H1 (cell line): Measurements from ENCODE around the gene GABRG3. TPM values are rescaled to one million over a fixed set of nuclear protein-coding genes. Genes with fewer than 3 reads are reported as not detected.

Source experiments
- CBX8 ChIP-seq: fragments of 300-800, 300-1000 bp; sonication (generic); IDR thresholded peaks from 2 replicates; pipeline ENCODE4 v1.7.1; 2016; ENCODE audit warnings: low read depth, low read length, borderline replicate concordance
- CHD7 ChIP-seq: fragments of 300-600 bp; sonication (generic); IDR thresholded peaks from 2 replicates; pipeline ENCODE4 v1.7.1; 2012; ENCODE audit warnings: low read length, moderate library complexity, mild to moderate bottlenecking, inconsistent platforms; ENCODE audit not compliant: insufficient replicate concordance
- HDAC6 ChIP-seq: IDR thresholded peaks from one replicate; pipeline ENCODE4 v1.7.1; 2012; ENCODE audit warnings: low read depth, mild to moderate bottlenecking, inconsistent platforms, low read length, moderate library complexity
- NANOG ChIP-seq: IDR thresholded peaks from 2 replicates; pipeline ENCODE4 v1.6.1; 2011; ENCODE audit warnings: low read length, low read depth, mild to moderate bottlenecking, inconsistent platforms; ENCODE audit not compliant: insufficient read depth, poor library complexity, severe bottlenecking
- NRF1 ChIP-seq: IDR thresholded peaks from 2 replicates; pipeline ENCODE4 v1.6.1; 2011; ENCODE audit warnings: mild to moderate bottlenecking, low read depth, low read length, improper control_type of control experiment
- RAD21 ChIP-seq, 2 experiments: IDR thresholded peaks in 1 of 2; conservative IDR thresholded peaks in 1 of 2; 2 replicates each; pipeline ENCODE4 v1.6.1; 2011; ENCODE audit warnings: low read depth in 2 of 2, low read length in 2 of 2, improper control_type of control experiment in 1 of 2, inconsistent platforms in 1 of 2, mild to moderate bottlenecking in 1 of 2, moderate library complexity in 1 of 2
- RNF2 ChIP-seq: fragments of 200-900, 300-1000 bp; sonication (generic); IDR thresholded peaks from 2 replicates; pipeline ENCODE4 v1.7.1; 2016; ENCODE audit warnings: borderline replicate concordance, low read depth, mild to moderate bottlenecking, antibody characterized with exemption, low read length; ENCODE audit not compliant: poor library complexity, severe bottlenecking; ENCODE audit errors: missing control alignments
- SP1 ChIP-seq: IDR thresholded peaks from 2 replicates; pipeline ENCODE4 v1.6.1; 2011; ENCODE audit warnings: low read depth, low read length
- SP2 ChIP-seq: IDR thresholded peaks from 2 replicates; pipeline ENCODE4 v1.6.1; 2012; ENCODE audit warnings: mild to moderate bottlenecking, low read length, inconsistent platforms
- TEAD4 ChIP-seq: IDR thresholded peaks from 2 replicates; pipeline ENCODE4 v1.6.1; 2012; ENCODE audit warnings: low read depth, low read length, inconsistent platforms, mixed read lengths
- polyA plus RNA-seq, 7 experiments: library from polyadenylated mRNA; depleted of rRNA in 3 of 7; stranded (reverse) in 5 of 7; unstranded in 2 of 7; fragments of >200 nt in 5 of 7; fragments of 200-250 nt in 2 of 7; gene quantifications; 1 replicate in 5 of 7; 2 replicates in 1 of 7; 4 replicates in 1 of 7; pipeline versions ENCODE4 v1.2.1 to v1.2.3, GENCODE V29; 2011 to 2013; ENCODE audit warnings: missing spikeins in 2 of 7, mixed read lengths in 2 of 7
- total RNA-seq: library from RNA; stranded (reverse); fragmentation: NEBNext Ultra II Directional; extraction: Animal tissue kit (Norgen Biotek cat#: 25700); gene quantifications from 2 replicates; pipeline ENCODE4 v1.2.1, GENCODE V29; 2021

Gene GABRG3
- total and polyA plus RNA-seq, 2 of the 8 experiments (the other 6 are each of a cell fraction or from before 2014, with no cell fraction given) = 0.17 to 0.80 TPM

GRCh38 chr15:26968806-26969205 lies 2.2 kb upstream of the GABRG3 start (continued):
- no peak for TF ChIP-seq CHD7
- no peak for TF ChIP-seq CBX8
- no peak for TF ChIP-seq SP2
- no peak for TF ChIP-seq HDAC6
- TF ChIP-seq TEAD4 = no peak
- TF ChIP-seq RNF2 = no peak
- no peak for TF ChIP-seq NRF1
- no peak for TF ChIP-seq RAD21 (IDR thresholded peaks at IDR 0.05 in 1 of 2, conservative IDR thresholded peaks at IDR 0.05 in 1 of 2; ENCODE audit: low read depth in 2 of 2, low read length in 2 of 2)
- TF ChIP-seq NANOG = no peak
- no peak for TF ChIP-seq SP1
